H1 (cell line): ENCODE measurements around the gene SNX19. TPM values are rescaled to one million over a fixed set of nuclear protein-coding genes. Genes with fewer than 3 reads are reported as not detected.
A peak's percentile ranks its signal among the peaks of the same experiment; 100 is the strongest.

Experiments
- CTCF ChIA-PET: fragments of 300-600 bp; sonication (Branson Sonifier 250); formaldehyde crosslinking; loops from one replicate; lab custom pipeline; 2021; ENCODE audit not compliant: partially characterized antibody; lab: Charles Lee
- POLR2A ChIA-PET: fragments of 300-600 bp; sonication (Branson Sonifier 250); formaldehyde crosslinking; loops from one replicate; lab custom pipeline; 2021; ENCODE audit warnings: inconsistent platforms; ENCODE audit not compliant: partially characterized antibody; lab: Charles Lee
- DNase-seq, 2 experiments: peaks; one replicate each; pipeline versions ENCODE4 v3.0.0 to v3.0.0-alpha.2; 2010 to 2022; ENCODE audit warnings: low spot score in 2 of 2, low read depth in 1 of 2, mixed read lengths in 1 of 2
- FAIRE-seq: peaks from 2 replicates; lab custom pipeline; 2011; peaks lifted over from hg19 to GRCh38; lab: Jason Lieb, UNC
- H2AFZ ChIP-seq: 2 replicates; pipeline ENCODE4 v1.8.1; 2012; ENCODE audit warnings: low read length, inconsistent platforms
- H2AK5ac ChIP-seq: 2 replicates; pipeline ENCODE4 v1.6.1; 2013; ENCODE audit warnings: low read depth, low read length
- H2BK120ac ChIP-seq: replicated peaks from 2 replicates; pipeline ENCODE3; 2013; ENCODE audit warnings: low read depth, low read length, inconsistent platforms
- H2BK12ac ChIP-seq: 2 replicates; pipeline ENCODE4 v1.6.1; 2013; ENCODE audit warnings: low read depth, low read length
- H2BK15ac ChIP-seq: 2 replicates; pipeline ENCODE4 v1.6.1; 2013; ENCODE audit warnings: low read length
- H2BK20ac ChIP-seq: 2 replicates; pipeline ENCODE4 v1.6.1; 2013; ENCODE audit warnings: low read length
- H2BK5ac ChIP-seq: 2 replicates; pipeline ENCODE4 v1.6.1; 2013; ENCODE audit warnings: low read depth, low read length
- H3K14ac ChIP-seq: 2 replicates; pipeline ENCODE4 v1.6.1; 2013; ENCODE audit warnings: inconsistent platforms; ENCODE audit not compliant: insufficient read length
- H3K18ac ChIP-seq: 2 replicates; pipeline ENCODE4 v1.6.1; 2013; ENCODE audit warnings: low read length; ENCODE audit errors: extremely low read depth
- H3K23ac ChIP-seq: 2 replicates; pipeline ENCODE4 v1.6.1; 2013; ENCODE audit warnings: inconsistent platforms; ENCODE audit not compliant: insufficient read length
- H3K23me2 ChIP-seq: 2 replicates; pipeline ENCODE4 v1.6.1; 2013; ENCODE audit warnings: low read depth, low read length
- H3K27ac ChIP-seq: 2 replicates; pipeline ENCODE4 v1.6.1; 2011; ENCODE audit warnings: low read depth, low read length, inconsistent platforms
- H3K27me3 ChIP-seq, 4 experiments: replicated peaks in 1 of 4; 1 replicate in 1 of 4; 2 replicates in 3 of 4; pipeline versions ENCODE4 v1.6.1 to v1.8.1; 2011 to 2013; ENCODE audit warnings: low read length in 3 of 4, mild to moderate bottlenecking in 3 of 4, inconsistent platforms in 2 of 4, mixed read lengths in 2 of 4, moderate library complexity in 1 of 4; ENCODE audit not compliant: control insufficient read depth in 3 of 4, insufficient read depth in 3 of 4; ENCODE audit errors: extremely low read depth in 1 of 4
- H3K36me3 ChIP-seq, 4 experiments: 2 replicates each; pipeline versions ENCODE4 v1.6.1 to v1.8.1; 2011 to 2013; ENCODE audit warnings: mild to moderate bottlenecking in 4 of 4, low read length in 3 of 4, moderate library complexity in 2 of 4, control low read depth in 1 of 4, inconsistent platforms in 1 of 4; ENCODE audit not compliant: insufficient read depth in 4 of 4, control insufficient read depth in 2 of 4
- H3K4ac ChIP-seq: replicated peaks from 2 replicates; pipeline ENCODE3; 2013; ENCODE audit warnings: low read length, low read depth, mixed read lengths, inconsistent platforms; ENCODE audit not compliant: insufficient read length
- H3K4me1 ChIP-seq, 4 experiments: replicated peaks in 1 of 4; 1 replicate in 1 of 4; 2 replicates in 3 of 4; pipeline versions ENCODE4 v1.6.1 to v1.8.1; 2011 to 2013; ENCODE audit warnings: low read length in 3 of 4, inconsistent platforms in 2 of 4, mixed read lengths in 1 of 4; ENCODE audit not compliant: insufficient read depth in 4 of 4, control insufficient read depth in 3 of 4
- H3K4me2 ChIP-seq, 2 experiments: 2 replicates each; pipeline versions ENCODE4 v1.6.1 to v1.8.1; 2011 to 2013; ENCODE audit warnings: low read depth in 2 of 2, low read length in 2 of 2, control low read depth in 1 of 2, inconsistent platforms in 1 of 2, mild to moderate bottlenecking in 1 of 2; ENCODE audit not compliant: insufficient read depth in 1 of 2
- H3K4me3 ChIP-seq, 4 experiments: fragments of 200-600, 300-600 bp in 1 of 4; sonication (generic), shearing (Covaris generic), sonication (Bioruptor Twin) in 1 of 4; 2 replicates each; pipeline versions ENCODE4 v1.5.1 to v1.8.1; 2011 to 2016; ENCODE audit warnings: low read length in 4 of 4, low read depth in 3 of 4, control low read depth in 2 of 4, inconsistent platforms in 2 of 4, mild to moderate bottlenecking in 2 of 4, mixed read lengths in 1 of 4, moderate library complexity in 1 of 4; ENCODE audit not compliant: insufficient read depth in 2 of 4; ENCODE audit errors: extremely low read depth in 1 of 4
- H3K56ac ChIP-seq: replicated peaks from 2 replicates; pipeline ENCODE3; 2013; ENCODE audit warnings: low read depth, mild to moderate bottlenecking, mixed read lengths, low read length, inconsistent platforms; ENCODE audit not compliant: insufficient read length
- H3K79me1 ChIP-seq: 2 replicates; pipeline ENCODE4 v1.6.1; 2013; ENCODE audit warnings: low read depth, low read length, control low read depth
- H3K79me2 ChIP-seq, 2 experiments: 2 replicates each; pipeline versions ENCODE4 v1.6.1 to v1.8.1; 2012 to 2013; ENCODE audit warnings: low read length in 2 of 2, mild to moderate bottlenecking in 2 of 2, inconsistent platforms in 1 of 2; ENCODE audit not compliant: insufficient read depth in 2 of 2, control insufficient read depth in 1 of 2
- H3K9ac ChIP-seq, 4 experiments: replicated peaks in 1 of 4; 1 replicate in 1 of 4; 2 replicates in 3 of 4; pipeline versions ENCODE4 v1.6.1 to v1.8.1; 2011 to 2013; ENCODE audit warnings: low read depth in 3 of 4, low read length in 3 of 4, control low read depth in 2 of 4, mild to moderate bottlenecking in 2 of 4, moderate library complexity in 2 of 4, inconsistent platforms in 1 of 4; ENCODE audit errors: extremely low read depth in 1 of 4
- H3K9me3 ChIP-seq, 2 experiments: 2 replicates each; pipeline versions ENCODE4 v1.6.1 to v1.8.1; 2012 to 2013; ENCODE audit warnings: mild to moderate bottlenecking in 2 of 2, moderate library complexity in 2 of 2, control low read depth in 1 of 2, inconsistent platforms in 1 of 2, low read depth in 1 of 2, low read length in 1 of 2, mixed read lengths in 1 of 2; ENCODE audit not compliant: insufficient read depth in 2 of 2
- H4K20me1 ChIP-seq, 2 experiments: replicated peaks in 1 of 2; 2 replicates each; pipeline versions ENCODE3 to v1.8.1; 2011 to 2013; ENCODE audit warnings: inconsistent platforms in 2 of 2, low read length in 2 of 2, mild to moderate bottlenecking in 1 of 2; ENCODE audit not compliant: insufficient read depth in 2 of 2, control insufficient read depth in 1 of 2
- H4K5ac ChIP-seq: 2 replicates; pipeline ENCODE4 v1.6.1; 2013; ENCODE audit warnings: low read length, low read depth, mixed read lengths, inconsistent platforms; ENCODE audit not compliant: insufficient read length
- H4K8ac ChIP-seq: 2 replicates; pipeline ENCODE4 v1.8.0; 2013; ENCODE audit warnings: mild to moderate bottlenecking, moderate library complexity, low read length, inconsistent platforms; ENCODE audit not compliant: insufficient read depth; ENCODE audit errors: extremely low read depth
- H4K91ac ChIP-seq: replicated peaks from 2 replicates; pipeline ENCODE3; 2013; ENCODE audit warnings: low read length, mixed read lengths, inconsistent platforms; ENCODE audit not compliant: insufficient read length
- BCL11A ChIP-seq, 2 experiments: IDR thresholded peaks; one replicate each; pipeline ENCODE4 v1.6.1; 2011; ENCODE audit warnings: low read depth in 2 of 2, low read length in 2 of 2, mild to moderate bottlenecking in 2 of 2
- CTCF ChIP-seq, 3 experiments: IDR thresholded peaks; 1 replicate in 2 of 3; 2 replicates in 1 of 3; pipeline versions ENCODE4 v1.5.1 to v1.6.1; 2011; ENCODE audit warnings: low read length in 3 of 3, mild to moderate bottlenecking in 3 of 3, inconsistent platforms in 2 of 3, low read depth in 1 of 3, moderate library complexity in 1 of 3; ENCODE audit not compliant: insufficient read depth in 1 of 3; ENCODE audit errors: control extremely low read depth in 1 of 3
- SIRT6 ChIP-seq: IDR thresholded peaks from one replicate; pipeline ENCODE4 v1.7.1; 2012; ENCODE audit warnings: low read length, inconsistent platforms
- WGBS, 2 experiments: shearing (Covaris generic) in 1 of 2; methylation state at CpG; one replicate each; pipeline versions ENCODE4 v1.1.6 to v1.1.7; 2013 to 2015; ENCODE audit warnings: low lambda C conversion rate in 2 of 2, mixed read lengths in 2 of 2, inconsistent platforms in 1 of 2, low coverage in 1 of 2, missing lambda C conversion rate in 1 of 2; ENCODE audit not compliant: insufficient replicate concordance in 2 of 2, insufficient coverage in 1 of 2, insufficient read length in 1 of 2; ENCODE audit errors: extremely low coverage in 1 of 2, missing lambda C conversion rate in 1 of 2; 5-methylcytosine and 5-hydroxymethylcytosine counted together
- polyA plus RNA-seq, 7 experiments: library from polyadenylated mRNA; depleted of rRNA in 3 of 7; stranded (reverse) in 5 of 7; unstranded in 2 of 7; fragments of >200 nt in 5 of 7; fragments of 200-250 nt in 2 of 7; gene quantifications; 1 replicate in 5 of 7; 2 replicates in 1 of 7; 4 replicates in 1 of 7; pipeline versions ENCODE4 v1.2.1 to v1.2.3, GENCODE V29; 2011 to 2013; ENCODE audit warnings: missing spikeins in 2 of 7, mixed read lengths in 2 of 7
- total RNA-seq: library from RNA; stranded (reverse); fragmentation: NEBNext Ultra II Directional; extraction: Animal tissue kit (Norgen Biotek cat#: 25700); gene quantifications from 2 replicates; pipeline ENCODE4 v1.2.1, GENCODE V29; 2021

Gene SNX19
- total and polyA plus RNA-seq, 2 of the 8 experiments (the other 6 are each of a cell fraction or from before 2014, with no cell fraction given): 15.0 to 25.2 TPM

- no peak overlapping the region for H3K9ac ChIP-seq
- H2AK5ac ChIP-seq: no peak overlapping the region
- WGBS, 2 experiments: 87% methylated on average over 6 of the region's 8 CpGs; no CpG with 5 or more reads in 1 of the 2 experiments
- FAIRE-seq: no peak
- no peak overlapping the region for H3K4ac ChIP-seq
- no peak for DNase-seq
- CTCF ChIA-PET: interaction anchor here (0.7 to 17.8 kb wide), 7 partner anchors 8 to 656 kb away, joined by 3 to 521 read pairs (median 4); partner anchors contain the start of genes ADAMTS15 and ADAMTS8
- H4K8ac ChIP-seq: no peak overlapping the region
- no peak overlapping the region for H4K5ac ChIP-seq
- no peaks in the 10 kb centered on the region for H3K79me1 ChIP-seq
- H4K20me1 ChIP-seq: no peaks in the 10 kb centered on the region
- H2BK15ac ChIP-seq: no peak overlapping the region
- H3K18ac ChIP-seq: no peak overlapping the region
- H3K4me3 ChIP-seq: no peak overlapping the region
- H2BK5ac ChIP-seq: no peak overlapping the region
- H3K4me1 ChIP-seq: peaks cover 0 to 5% (median 2%) of the 10 kb centered on the region in 4 experiments; a peak in 3 of 7 replicates
- H2AFZ ChIP-seq: no peak overlapping the region
- no peak overlapping the region for H2BK12ac ChIP-seq
- H4K91ac ChIP-seq: no peak overlapping the region
- H3K79me2 ChIP-seq: no peaks in the 10 kb centered on the region
- H3K23me2 ChIP-seq: no peaks in the 10 kb centered on the region
- TF ChIP-seq SIRT6 (no peak), BCL11A (IDR thresholded peaks at IDR 0.05; ENCODE audit: low read depth in 2 of 2, low read length in 2 of 2) (no peak), CTCF (IDR thresholded peaks at IDR 0.05; ENCODE audit: control extremely low read depth in 1 of 3, insufficient read depth in 1 of 3, low read depth in 1 of 3, low read length in 3 of 3) (peak in 1 of 3 experiments; percentile 8; a peak in 1 of 4 replicates)
- TF ChIP-seq, all 59 proteins: peak for 1
- Histone ChIP-seq H3K14ac (no peak overlapping the region), H3K27me3 (no peaks in the 10 kb centered on the region), H3K36me3 (no peaks in the 10 kb centered on the region; a peak in 1 of 8 replicates), H2BK120ac (no peak overlapping the region), H3K23ac (no peak overlapping the region), H3K56ac (no peak overlapping the region), H3K9me3 (no peaks in the 10 kb centered on the region), H2BK20ac (no peak overlapping the region), H3K27ac (no peak overlapping the region), H3K4me2 (no peak overlapping the region)
- POLR2A ChIA-PET: interaction anchor here (0.7 kb wide), 1 partner anchor 9 kb away, joined by 3 read pairs; no protein-coding TSS in a partner anchor
Observed at GRCh38 chr11:130868086-130868710, 48.1 kb downstream of the SNX19 start.
